Esophagus muscularis mucosa (tissue), 4 donors: ENCODE measurements around the gene JADE1.

Source experiments
- CTCF ChIP-seq, 3 experiments: fragments of 200-600 bp in 2 of 3; fragments of 450-650 bp in 1 of 3; sonication (generic) in 2 of 3; IDR thresholded peaks; one replicate each; pipeline ENCODE4 v1.5.1; 2017 to 2019; ENCODE audit warnings: antibody characterized with exemption in 3 of 3, mild to moderate bottlenecking in 2 of 3, moderate library complexity in 1 of 3
- EP300 ChIP-seq: sonication (generic); formaldehyde crosslinking; IDR thresholded peaks from one replicate; pipeline ENCODE4 v1.6.1; 2017; ENCODE audit warnings: antibody characterized with exemption
- POLR2A ChIP-seq: fragments of 450-650 bp; IDR thresholded peaks from one replicate; pipeline ENCODE4 v1.6.1; 2017; ENCODE audit warnings: antibody characterized with exemption, moderate library complexity, mild to moderate bottlenecking, low read depth
- POLR2AphosphoS5 ChIP-seq, 2 donors: sonication (generic); formaldehyde crosslinking; IDR thresholded peaks; one replicate each; pipeline ENCODE4 v1.6.1; 2017; ENCODE audit warnings: antibody characterized with exemption in 2 of 2

GRCh38 chr4:128787509-128788311 is 21.8 kb upstream of the JADE1 start:
- no peak for TF ChIP-seq CTCF (IDR thresholded peaks at IDR 0.05)
- TF ChIP-seq POLR2A, result no peak
- no peak for TF ChIP-seq EP300
- no peak for TF ChIP-seq POLR2AphosphoS5 (IDR thresholded peaks at IDR 0.05)
